HG03280 (cell line): ENCODE data around the gene MGARP.

Source experiments
- ATAC-seq: cut with Tn5 transposase; IDR thresholded peaks from one replicate; pipeline ENCODE4 v1.9.1; 2021; ENCODE audit warnings: mild to moderate bottlenecking, moderate library complexity; ENCODE audit not compliant: unreplicated experiment

The MGARP gene

DNA sequence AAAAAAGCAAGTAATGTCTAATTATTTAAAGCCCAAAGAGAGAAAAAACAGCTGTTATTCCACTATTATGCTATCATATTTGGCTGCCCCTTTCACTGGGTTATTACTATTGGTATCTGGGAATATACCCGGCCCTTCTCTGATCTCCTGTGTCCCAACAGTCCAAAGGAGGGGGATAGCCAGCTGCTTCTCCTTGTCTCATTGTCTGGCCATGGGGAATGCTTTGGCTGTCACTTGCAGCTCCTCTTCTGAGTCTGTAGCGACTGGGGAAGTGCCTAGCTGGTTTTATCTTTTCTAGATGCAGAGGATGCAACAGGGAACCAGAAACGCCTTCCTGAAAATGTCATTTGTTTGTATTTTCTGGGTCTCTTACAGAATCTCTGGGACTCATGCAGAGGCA lies 33.9 kb downstream of the MGARP start:
- ATAC-seq, result no peak

DNA sequence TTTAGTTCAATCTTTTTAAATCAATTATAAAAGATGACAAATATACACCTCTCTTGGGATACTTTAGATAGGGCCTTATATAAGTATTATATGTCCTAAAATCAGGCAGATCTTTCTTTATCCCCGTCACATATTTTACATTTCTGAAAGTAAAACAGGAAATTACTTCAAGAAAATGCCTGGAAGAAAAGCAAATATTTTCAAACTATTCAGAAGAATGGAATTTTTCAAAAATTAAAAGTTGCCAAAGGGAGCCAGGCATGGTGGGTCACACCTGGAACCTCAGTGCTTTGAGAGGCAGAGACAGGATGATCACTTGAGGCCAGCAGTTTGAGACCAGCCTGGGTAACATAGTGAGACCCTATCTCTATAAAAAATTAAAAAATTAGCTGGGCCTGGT lies 34.4 kb downstream of the MGARP start:
- no peak for ATAC-seq

DNA sequence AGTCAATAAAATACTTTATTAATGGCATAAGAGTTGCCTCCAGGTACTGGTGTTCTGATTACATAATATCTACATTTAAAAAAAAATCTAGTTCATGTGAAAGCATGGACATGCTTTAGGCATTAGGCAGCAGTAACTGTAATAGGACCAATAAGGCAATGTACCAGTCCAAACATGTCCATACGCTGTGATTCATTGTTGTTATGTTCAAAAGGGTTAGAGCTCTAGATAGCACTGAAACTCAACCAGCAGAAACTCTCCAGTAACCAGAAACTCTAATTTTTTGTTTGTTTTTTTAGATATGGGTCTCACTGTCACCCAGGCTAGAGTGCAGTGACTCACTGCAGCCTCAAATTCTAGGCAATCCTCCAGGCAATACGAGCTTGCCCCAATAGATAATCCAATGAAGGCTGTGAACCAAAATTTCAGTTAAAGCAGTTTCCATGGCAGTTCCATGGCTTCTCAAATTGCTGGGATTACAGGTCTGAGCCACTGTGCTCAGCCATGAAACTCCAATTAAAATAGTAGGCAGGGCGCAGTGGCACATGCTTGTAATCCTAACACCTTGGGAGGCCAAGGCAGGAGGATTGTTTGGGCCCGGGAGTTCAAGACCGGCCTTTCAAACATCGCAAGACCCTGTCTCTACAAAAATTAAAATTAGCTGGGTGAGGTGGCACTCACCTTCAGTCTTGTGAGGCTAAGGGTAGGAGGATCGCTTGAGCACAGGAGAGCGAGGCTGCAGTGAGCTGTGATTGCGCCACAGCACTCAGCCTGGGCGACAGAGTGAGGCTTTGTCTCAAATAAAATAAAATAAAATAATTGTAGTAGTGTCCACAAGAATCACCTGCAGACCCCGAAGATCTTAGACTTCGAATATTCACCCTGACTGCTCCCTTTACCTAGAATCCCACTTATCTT lies 36.3 kb downstream of the MGARP start:
- ATAC-seq, result no peak

DNA sequence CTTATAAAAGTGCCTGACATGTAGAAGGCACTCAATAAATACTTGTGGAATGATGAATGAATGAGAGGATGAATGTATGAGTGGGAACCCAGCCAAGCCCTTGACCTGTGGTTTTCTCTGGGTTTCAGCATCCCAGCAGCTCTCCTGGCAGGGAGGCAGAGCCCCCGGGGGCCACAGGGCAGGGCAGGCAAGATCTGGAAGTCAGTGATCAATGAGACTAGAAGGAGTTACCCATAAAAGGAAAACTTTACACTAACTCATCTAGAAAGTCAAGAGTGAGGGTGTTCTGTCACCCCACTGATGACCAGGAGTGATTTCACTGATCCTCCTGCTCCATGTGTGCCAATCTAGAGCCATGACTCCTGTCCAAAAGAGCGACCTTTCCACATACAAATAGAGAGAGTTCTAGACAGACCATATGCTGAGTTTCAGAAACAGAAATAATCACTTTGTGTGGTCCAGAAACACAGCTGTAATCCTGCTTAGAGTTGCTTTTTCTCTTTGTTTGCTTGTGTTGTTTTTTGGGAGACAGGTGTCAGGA lies 37.4 kb downstream of the MGARP start:
- no peak for ATAC-seq

DNA sequence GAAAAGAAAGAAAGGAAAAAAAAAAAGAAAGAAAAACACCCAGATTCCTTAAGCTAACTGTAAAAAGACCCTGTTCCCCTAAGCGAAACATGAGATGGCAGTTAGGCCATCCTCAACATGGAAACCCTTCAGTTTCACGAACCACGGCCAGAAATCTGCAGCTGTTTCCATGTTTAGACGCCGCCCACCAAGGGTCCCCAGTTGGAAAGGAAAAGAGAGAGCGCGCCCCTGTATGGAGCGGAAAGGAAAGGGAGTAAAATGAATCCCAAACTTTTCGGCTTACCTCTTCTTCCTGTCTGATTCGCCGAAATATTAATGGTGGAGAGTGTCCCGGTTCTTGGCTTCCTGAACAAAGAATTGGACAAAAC lies 38.3 kb downstream of the MGARP start:
- ATAC-seq, result no peak

DNA sequence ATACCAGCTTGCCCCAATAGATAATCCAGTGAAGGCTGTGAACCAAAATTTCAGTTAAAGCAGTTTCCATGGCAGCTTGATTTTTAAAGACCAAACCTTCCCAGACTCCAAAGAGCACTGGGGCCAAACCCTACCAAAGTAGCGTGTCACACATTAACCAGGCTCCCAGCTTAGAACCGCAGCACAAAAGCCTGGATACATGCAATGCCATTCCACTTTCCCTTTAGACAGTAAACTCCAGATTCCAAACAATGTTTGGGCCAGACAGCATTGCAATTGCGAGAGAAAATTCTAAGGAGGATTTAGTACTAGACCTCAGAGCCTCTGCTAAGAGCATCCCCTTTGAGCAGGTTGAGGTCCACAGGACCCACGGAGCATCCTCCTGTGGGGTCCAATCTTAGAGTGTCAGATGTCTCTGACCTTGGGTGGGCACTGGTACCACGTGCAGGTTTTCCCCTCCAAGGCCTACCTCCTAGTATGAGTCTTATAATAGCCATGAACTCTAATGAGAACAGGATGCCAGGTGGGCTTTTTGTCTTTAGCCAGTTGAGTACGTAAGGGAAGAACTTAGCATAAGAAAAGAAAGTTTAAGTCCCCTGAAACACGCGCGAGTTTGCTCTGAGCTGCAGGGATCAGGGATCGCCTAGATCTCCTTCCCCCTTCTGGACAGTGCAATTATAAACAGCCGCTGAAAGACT lies 38.8 kb downstream of the MGARP start:
- no peak for ATAC-seq

DNA sequence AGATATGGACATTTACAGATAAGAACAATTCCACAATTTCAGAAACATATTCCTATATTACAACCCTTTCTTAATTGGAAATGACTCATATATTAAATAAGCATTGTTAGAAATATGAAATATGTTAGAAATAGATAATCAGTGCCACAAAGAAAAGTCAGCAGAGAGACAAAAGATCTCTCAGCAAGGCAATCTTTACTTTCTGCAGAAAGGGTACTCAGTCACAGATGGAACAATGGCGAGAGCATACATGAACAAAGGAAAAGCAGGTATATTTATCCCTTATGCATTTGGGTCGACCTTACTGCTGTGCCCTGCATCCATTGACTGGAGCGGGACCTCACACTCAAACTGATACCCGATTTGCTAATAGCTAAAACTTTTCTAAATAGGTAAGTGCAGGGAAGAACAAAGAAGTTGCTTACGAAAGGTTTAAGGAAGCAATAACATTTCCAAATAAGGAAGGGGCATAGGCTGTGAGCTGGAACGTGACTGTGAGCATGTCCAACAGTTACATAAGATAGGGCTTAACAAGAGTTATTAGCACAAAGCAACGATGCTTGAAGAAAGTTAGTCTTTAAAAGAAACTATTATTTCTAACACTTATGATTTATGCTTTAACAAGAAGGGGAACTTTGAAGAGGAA lies 40.8 kb downstream of the MGARP start:
- no peak for ATAC-seq

DNA sequence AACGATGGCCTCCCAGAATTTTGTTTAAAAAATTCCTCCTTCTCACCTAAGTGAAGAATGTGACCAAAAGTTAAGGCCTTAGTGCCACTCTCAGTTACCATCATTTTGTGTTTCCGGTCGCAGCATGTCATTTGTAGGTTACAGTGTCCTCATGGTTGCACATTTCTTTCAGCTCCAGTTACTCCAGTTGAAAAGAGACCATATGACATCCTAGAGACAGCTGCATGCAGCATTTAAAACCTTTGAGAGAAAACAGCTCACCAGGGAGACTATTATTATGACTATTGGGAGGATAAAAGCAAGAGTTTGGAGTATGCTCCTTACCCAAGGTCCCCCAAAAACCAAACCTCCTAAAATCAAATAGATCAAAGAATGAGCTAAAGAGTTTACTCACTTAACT lies 45.8 kb downstream of the MGARP start:
- no peak for ATAC-seq

DNA sequence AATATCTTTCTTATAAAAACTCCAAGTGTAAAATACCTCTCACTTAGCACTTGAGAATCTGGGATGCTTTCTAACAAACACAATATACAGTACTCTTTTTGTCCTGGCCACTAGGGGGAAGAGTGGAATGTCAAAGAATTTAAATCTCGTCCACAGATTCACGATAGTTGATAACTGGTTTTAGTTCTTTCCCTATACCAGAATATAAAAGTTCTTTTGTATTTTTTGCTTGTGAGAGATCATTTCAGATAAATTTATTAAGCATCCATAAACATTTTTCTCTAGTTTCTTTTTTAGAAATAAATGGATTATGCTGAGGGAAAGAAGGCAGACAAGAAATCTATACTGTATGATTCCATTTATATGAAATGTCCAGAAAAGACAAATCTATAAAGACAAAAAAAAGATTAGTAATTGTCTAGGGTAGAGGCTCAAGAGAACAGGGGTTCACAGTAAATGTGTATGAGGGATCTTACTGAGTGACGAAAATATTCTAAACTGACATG lies 50.4 kb downstream of the MGARP start:
- no peak for ATAC-seq

DNA sequence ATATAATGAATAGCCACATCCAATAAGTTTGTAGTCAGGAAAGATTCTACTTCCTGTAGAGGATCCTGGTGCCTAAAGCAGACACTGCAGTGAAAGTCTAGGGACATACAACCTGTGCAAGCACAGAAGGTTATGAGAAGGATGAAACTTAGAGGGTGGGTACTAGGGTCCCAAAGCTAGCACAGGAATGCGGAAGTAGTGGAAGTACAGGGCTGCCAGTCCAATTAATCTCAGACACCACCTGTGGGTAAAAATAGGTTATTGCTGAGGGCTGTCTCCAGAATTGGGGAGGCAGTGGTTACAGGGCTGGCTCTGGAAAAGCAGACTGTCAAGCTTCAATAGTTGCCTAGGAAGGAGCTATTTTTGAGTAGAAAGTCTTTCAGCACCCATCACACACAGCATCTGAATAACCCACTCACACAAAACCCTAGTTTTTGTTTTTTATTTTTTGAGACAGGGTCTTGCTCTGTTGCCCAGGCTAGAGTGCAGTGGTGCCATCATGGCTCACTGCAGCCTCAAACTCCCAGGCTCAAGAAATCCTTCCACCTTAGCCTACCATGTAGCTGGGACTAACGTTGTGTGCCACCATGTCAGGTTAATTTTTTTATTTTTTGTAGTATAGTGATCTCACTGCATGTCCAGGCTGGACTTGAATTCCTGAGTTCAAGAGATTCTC lies 52.2 kb downstream of the MGARP start:
- no peak for ATAC-seq

DNA sequence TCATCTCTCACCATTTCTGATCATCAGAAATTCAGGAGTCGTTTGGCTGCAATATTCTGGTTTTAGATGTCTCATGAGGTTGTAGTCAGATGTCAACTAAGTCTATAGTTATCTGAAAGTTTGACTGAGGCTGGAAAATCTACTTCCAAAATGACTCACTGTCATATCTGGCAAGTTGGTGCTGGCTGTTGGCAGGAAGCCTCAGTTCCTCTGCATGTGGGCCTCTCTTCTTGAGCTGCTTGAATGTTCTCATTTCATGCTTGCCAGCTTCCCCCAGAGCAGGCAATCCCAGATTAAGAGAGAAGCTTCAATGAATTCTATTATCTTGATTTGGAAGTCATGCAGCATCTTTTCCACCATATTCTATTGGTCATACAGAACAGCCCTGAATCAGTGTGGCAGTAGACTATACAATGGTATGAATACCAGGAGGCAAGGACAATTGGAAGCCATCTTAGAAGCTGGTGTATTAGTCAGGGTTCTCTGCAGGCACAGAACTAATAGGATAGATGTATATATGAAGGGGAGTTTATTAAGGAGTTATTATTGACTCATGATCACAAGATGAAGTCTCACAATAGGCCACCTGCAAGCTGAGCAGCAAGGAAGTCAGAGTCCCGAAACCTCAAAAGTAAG lies 56.2 kb downstream of the MGARP start:
- ATAC-seq, result no peak

DNA sequence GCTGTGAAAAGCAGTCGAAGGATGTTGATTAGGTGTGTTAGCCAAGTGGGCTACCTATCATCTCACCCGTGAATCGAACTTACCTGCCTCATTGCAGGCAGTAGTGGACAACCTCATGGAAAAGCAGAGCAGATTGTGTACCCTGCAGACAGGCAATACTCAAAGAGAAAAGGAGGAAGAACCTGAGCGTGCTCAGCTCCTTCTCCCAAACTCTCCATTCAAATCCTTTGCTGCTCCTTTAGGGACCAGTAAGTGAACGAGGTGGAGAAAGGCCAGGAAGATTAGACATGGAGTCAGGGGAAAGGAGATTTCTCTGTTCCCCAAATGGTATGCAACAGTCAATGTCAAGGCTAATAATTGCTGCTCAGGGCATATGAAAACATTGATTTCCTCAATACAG lies 57.8 kb downstream of the MGARP start:
- no peak for ATAC-seq

DNA sequence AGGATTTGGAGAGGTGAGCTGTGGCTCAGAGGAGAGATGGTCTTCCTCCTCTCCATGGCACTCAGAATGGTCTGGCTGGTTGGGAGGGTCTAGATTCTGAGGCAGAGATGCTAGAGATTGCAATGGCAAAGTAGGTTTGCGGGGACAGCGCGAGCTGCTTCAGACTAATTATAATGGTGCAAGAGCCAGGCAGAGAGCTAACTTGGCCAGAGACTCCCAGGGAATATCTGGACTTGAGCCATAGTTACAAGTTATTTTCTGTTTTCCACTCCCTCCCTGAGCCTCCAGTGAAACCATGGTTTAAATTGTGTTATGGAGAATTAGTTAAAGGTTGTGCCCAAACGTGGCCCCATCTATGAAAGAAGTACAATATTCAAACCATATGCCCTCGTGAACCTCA lies 58.3 kb downstream of the MGARP start:
- no peak for ATAC-seq

DNA sequence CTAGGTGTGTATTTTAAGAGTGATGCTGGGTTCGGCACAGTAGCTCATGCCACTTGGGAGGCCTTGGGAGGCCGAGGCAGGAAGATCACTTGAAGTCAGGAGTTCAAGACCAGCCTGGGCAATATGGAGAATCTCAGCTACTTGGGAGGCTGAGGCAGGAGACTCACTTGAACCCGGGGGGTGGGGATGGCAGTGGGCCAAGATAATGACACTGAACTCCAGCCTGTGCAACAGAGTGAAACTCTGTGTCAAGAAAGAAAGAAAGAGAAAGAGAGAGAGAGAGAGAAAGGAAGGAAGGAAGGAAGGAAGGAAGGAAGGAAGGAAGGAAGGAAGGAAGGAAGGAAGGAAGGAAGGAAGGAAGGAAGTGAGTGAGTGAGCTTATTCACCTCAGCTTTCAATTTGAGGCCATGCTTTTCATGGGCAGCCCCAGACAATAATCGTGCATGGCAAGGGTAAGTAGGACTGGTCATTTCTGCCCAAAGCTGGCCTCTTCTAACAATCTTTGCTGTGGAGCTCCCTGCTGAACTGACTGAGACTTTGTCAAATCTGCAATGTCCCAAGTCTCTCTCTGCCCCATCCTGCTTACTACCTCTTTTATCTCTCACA lies 60.5 kb downstream of the MGARP start:
- no peak for ATAC-seq
